HEK293 (cell line): Measurements from ENCODE around the gene PLB1.

Experiments used
- CTCF ChIA-PET: fragments of 350-600 bp; formaldehyde crosslinking; extraction: SDS; loops from one replicate; lab custom pipeline; 2021; ENCODE audit warnings: antibody characterized with exemption; lab: Yijun Ruan, JAX
- POLR2A ChIA-PET: fragments of 300-600 bp; formaldehyde crosslinking; extraction: SDS; loops from one replicate; lab custom pipeline; 2020; ENCODE audit warnings: antibody characterized with exemption, inconsistent platforms; lab: Yijun Ruan, JAX
- H3K27ac ChIP-seq: fragments of 200-500 bp; sonication (Bioruptor generic); 2 replicates; pipeline ENCODE4 v1.5.1; 2014; ENCODE audit warnings: low read depth, low read length, control low read depth, inconsistent platforms; ENCODE audit errors: extremely low read depth
- H3K36me3 ChIP-seq, 2 experiments: fragments of 200-500 bp in 1 of 2; sonication (Bioruptor generic) in 1 of 2; 1 replicate in 1 of 2; 2 replicates in 1 of 2; pipeline ENCODE4 v1.5.1; 2014 to 2017; ENCODE audit warnings: inconsistent platforms in 2 of 2, low read length in 2 of 2; ENCODE audit not compliant: control insufficient read depth in 2 of 2, insufficient read depth in 1 of 2
- H3K4me1 ChIP-seq: fragments of 200-500 bp; sonication (Bioruptor generic); 2 replicates; pipeline ENCODE4 v1.5.1; 2014; ENCODE audit warnings: mild to moderate bottlenecking, low read length, inconsistent platforms; ENCODE audit not compliant: control insufficient read depth, insufficient read depth
- H3K4me3 ChIP-seq: 2 replicates; pipeline ENCODE4 v1.5.1; 2011; ENCODE audit warnings: low read depth, mild to moderate bottlenecking, control low read depth, low read length, moderate library complexity
- H3K9me3 ChIP-seq: fragments of 200-500 bp; sonication (Bioruptor generic); 2 replicates; pipeline ENCODE4 v1.5.1; 2014; ENCODE audit warnings: low read depth, low read length, inconsistent platforms; ENCODE audit not compliant: control insufficient read depth, insufficient read depth
- BCL11A ChIP-seq: fragments of 450-650 bp; formaldehyde crosslinking; IDR thresholded peaks from 2 replicates; pipeline ENCODE4 v1.5.1; 2016; ENCODE audit warnings: low read depth, missing biosample characterization, missing genetic modification characterization
- HOXD13 ChIP-seq: sonication (generic); formaldehyde crosslinking; IDR thresholded peaks from 2 replicates; pipeline ENCODE4 v1.8.0; 2022; ENCODE audit warnings: missing genetic modification reagents, borderline replicate concordance
- KLF10 ChIP-seq: fragments of 450-650 bp; IDR thresholded peaks from 2 replicates; pipeline ENCODE4 v1.5.1; 2018; ENCODE audit warnings: missing biosample characterization, mild to moderate bottlenecking, missing genetic modification characterization
- OSR2 ChIP-seq: fragments of 450-650 bp; formaldehyde crosslinking; IDR thresholded peaks from 2 replicates; pipeline ENCODE4 v1.5.1; 2016; ENCODE audit warnings: missing biosample characterization, missing genetic modification characterization
- REPIN1 ChIP-seq: fragments of 450-650 bp; formaldehyde crosslinking; IDR thresholded peaks from 2 replicates; pipeline ENCODE4 v1.5.1; 2017; ENCODE audit warnings: missing biosample characterization, missing genetic modification characterization, low read depth
- SETDB1 ChIP-seq: IDR thresholded peaks from one replicate; pipeline ENCODE4 v1.6.1; 2017; ENCODE audit warnings: mild to moderate bottlenecking, low read length, moderate library complexity, mixed read lengths; ENCODE audit not compliant: insufficient read length
- ZBTB1 ChIP-seq: fragments of 450-650 bp; formaldehyde crosslinking; IDR thresholded peaks from 2 replicates; pipeline ENCODE4 v1.5.1; 2016; ENCODE audit warnings: missing biosample characterization, missing genetic modification characterization
- ZBTB17 ChIP-seq: fragments of 450-650 bp; formaldehyde crosslinking; IDR thresholded peaks from 2 replicates; pipeline ENCODE4 v1.5.1; 2016; ENCODE audit warnings: missing biosample characterization, missing genetic modification characterization
- ZBTB20 ChIP-seq: fragments of 450-650 bp; formaldehyde crosslinking; IDR thresholded peaks from 2 replicates; pipeline ENCODE4 v1.5.1; 2016; ENCODE audit warnings: missing biosample characterization, missing genetic modification characterization
- ZNF112 ChIP-seq: fragments of 450-650 bp; formaldehyde crosslinking; IDR thresholded peaks from 2 replicates; pipeline ENCODE4 v1.5.0; 2017; ENCODE audit warnings: missing biosample characterization, missing genetic modification characterization
- ZNF114 ChIP-seq: fragments of 450-650 bp; formaldehyde crosslinking; IDR thresholded peaks from 2 replicates; pipeline ENCODE4 v1.5.0; 2017; ENCODE audit warnings: missing biosample characterization, missing genetic modification characterization
- ZNF169 ChIP-seq: fragments of 450-650 bp; formaldehyde crosslinking; IDR thresholded peaks from 2 replicates; pipeline ENCODE4 v1.5.1; 2016; ENCODE audit warnings: missing biosample characterization, missing genetic modification characterization
- ZNF248 ChIP-seq: fragments of 450-650 bp; formaldehyde crosslinking; IDR thresholded peaks from 2 replicates; pipeline ENCODE4 v1.5.1; 2017; ENCODE audit warnings: missing biosample characterization, missing genetic modification characterization
- ZNF266 ChIP-seq: fragments of 450-650 bp; formaldehyde crosslinking; IDR thresholded peaks from 2 replicates; pipeline ENCODE4 v1.5.1; 2016; ENCODE audit warnings: missing biosample characterization, missing genetic modification characterization, low read depth
- ZNF311 ChIP-seq: fragments of 450-650 bp; formaldehyde crosslinking; IDR thresholded peaks from 2 replicates; pipeline ENCODE4 v1.5.1; 2017; ENCODE audit warnings: missing biosample characterization, missing genetic modification characterization, borderline replicate concordance
- ZNF354C ChIP-seq: fragments of 450-650 bp; formaldehyde crosslinking; IDR thresholded peaks from 2 replicates; pipeline ENCODE4 v1.5.1; 2016; ENCODE audit warnings: missing biosample characterization, missing genetic modification characterization, low read depth, borderline replicate concordance
- ZNF394 ChIP-seq: fragments of 450-650 bp; formaldehyde crosslinking; IDR thresholded peaks from 2 replicates; pipeline ENCODE4 v1.5.1; 2016; ENCODE audit warnings: missing biosample characterization, missing genetic modification characterization, mild to moderate bottlenecking, moderate library complexity, borderline replicate concordance
- ZNF404 ChIP-seq: fragments of 450-650 bp; formaldehyde crosslinking; IDR thresholded peaks from 2 replicates; pipeline ENCODE4 v1.5.1; 2017; ENCODE audit warnings: missing biosample characterization, missing genetic modification characterization
- ZNF416 ChIP-seq: fragments of 450-650 bp; formaldehyde crosslinking; IDR thresholded peaks from 2 replicates; pipeline ENCODE4 v1.5.1; 2016; ENCODE audit warnings: missing biosample characterization, missing genetic modification characterization
- ZNF473 ChIP-seq: fragments of 450-650 bp; formaldehyde crosslinking; IDR thresholded peaks from 2 replicates; pipeline ENCODE4 v1.5.1; 2017; ENCODE audit warnings: missing biosample characterization, missing genetic modification characterization
- ZNF514 ChIP-seq: fragments of 450-650 bp; formaldehyde crosslinking; IDR thresholded peaks from 2 replicates; pipeline ENCODE4 v1.5.1; 2016; ENCODE audit warnings: missing biosample characterization, missing genetic modification characterization
- ZNF521 ChIP-seq: fragments of 450-650 bp; formaldehyde crosslinking; IDR thresholded peaks from 2 replicates; pipeline ENCODE4 v1.5.1; 2017; ENCODE audit warnings: missing biosample characterization, mild to moderate bottlenecking, missing genetic modification characterization
- ZNF571 ChIP-seq: fragments of 450-650 bp; formaldehyde crosslinking; IDR thresholded peaks from 2 replicates; pipeline ENCODE4 v1.5.0; 2017; ENCODE audit warnings: missing biosample characterization, missing genetic modification characterization
- ZNF596 ChIP-seq: fragments of 450-650 bp; IDR thresholded peaks from 2 replicates; pipeline ENCODE4 v1.5.0; 2018; ENCODE audit warnings: missing biosample characterization, mild to moderate bottlenecking, missing genetic modification characterization, moderate library complexity
- ZNF654 ChIP-seq: fragments of 450-650 bp; formaldehyde crosslinking; IDR thresholded peaks from 2 replicates; pipeline ENCODE4 v1.5.1; 2016; ENCODE audit warnings: low read depth, missing biosample characterization, missing genetic modification characterization
- ZNF658 ChIP-seq: fragments of 450-650 bp; formaldehyde crosslinking; IDR thresholded peaks from 2 replicates; pipeline ENCODE4; 2016; ENCODE audit warnings: missing biosample characterization, missing genetic modification characterization
- ZNF664 ChIP-seq: fragments of 450-650 bp; formaldehyde crosslinking; IDR thresholded peaks from 2 replicates; pipeline ENCODE4 v1.5.1; 2016; ENCODE audit warnings: missing biosample characterization, missing genetic modification characterization
- ZNF692 ChIP-seq: fragments of 450-650 bp; formaldehyde crosslinking; IDR thresholded peaks from 2 replicates; pipeline ENCODE4 v1.5.1; 2016; ENCODE audit warnings: missing biosample characterization, missing genetic modification characterization
- ZNF768 ChIP-seq: fragments of 450-650 bp; formaldehyde crosslinking; IDR thresholded peaks from 2 replicates; pipeline ENCODE4 v1.5.1; 2018; ENCODE audit warnings: missing biosample characterization, mild to moderate bottlenecking, missing genetic modification characterization
- ZNF776 ChIP-seq: fragments of 450-650 bp; formaldehyde crosslinking; IDR thresholded peaks from 2 replicates; pipeline ENCODE4 v1.5.0; 2017; ENCODE audit warnings: missing biosample characterization, missing genetic modification characterization, borderline replicate concordance
- ZNF843 ChIP-seq: fragments of 450-650 bp; formaldehyde crosslinking; IDR thresholded peaks from 2 replicates; pipeline ENCODE4 v1.5.1; 2016; ENCODE audit warnings: missing biosample characterization, missing genetic modification characterization
- TF ChIP-seq, protein P1 (sequence below): fragments of 450-650 bp; formaldehyde crosslinking; IDR thresholded peaks from 2 replicates; pipeline ENCODE4 v1.5.1; 2016; ENCODE audit warnings: missing biosample characterization, missing genetic modification characterization
- TF ChIP-seq, protein P2 (sequence below): fragments of 450-650 bp; formaldehyde crosslinking; IDR thresholded peaks from 2 replicates; pipeline ENCODE4 v1.5.1; 2016; ENCODE audit warnings: missing biosample characterization, missing genetic modification characterization

Gene PLB1

GRCh38 chr2:28449488-28450395 is 46.1 kb upstream of the PLB1 start:
- Histone ChIP-seq H3K36me3 (no peaks in the 10 kb centered on the region), H3K9me3 (no peaks in the 10 kb centered on the region), H3K4me1 (peaks cover 3% of the 10 kb centered on the region; the same call in 1 of the 2 replicates), H3K4me3 (no peak overlapping the region), H3K27ac (peak overlapping the region; percentile 22; the same call in 1 of the 2 replicates)
- POLR2A ChIA-PET, result interaction anchor here (0.7 kb wide), 1 partner anchor 12 kb away, joined by 4 read pairs; no protein-coding TSS in a partner anchor
- CTCF ChIA-PET, result interaction anchor here (0.6 to 1.9 kb wide), 4 partner anchors 203 to 746 kb away, joined by 3 to 6 read pairs (median 4); no protein-coding TSS in a partner anchor
- TF ChIP-seq ZNF658 (tag by site-specific recombination) (no peak), BCL11A (tag by site-specific recombination) (no peak), ZNF416 (no peak), ZNF394 (tag by site-specific recombination) (no peak), ZNF112 (no peak), ZNF404 (tag by site-specific recombination) (no peak), ZNF654 (tag by site-specific recombination) (no peak), ZNF248 (tag by site-specific recombination) (no peak), KLF10 (no peak), ZNF521 (tag by site-specific recombination) (no peak), ZNF571 (no peak), SETDB1 (no peak), HOXD13 (CRISPR knock-in tag) (no peak), ZNF354C (tag by site-specific recombination) (no peak), OSR2 (tag by site-specific recombination) (peak; percentile 70), ZNF692 (tag by site-specific recombination) (peak; percentile 90), REPIN1 (tag by site-specific recombination) (no peak), ZNF843 (tag by site-specific recombination) (no peak), ZNF514 (tag by site-specific recombination) (no peak), ZNF768 (tag by site-specific recombination) (no peak), ZNF114 (tag by site-specific recombination) (no peak), ZNF266 (tag by site-specific recombination) (no peak), ZNF473 (tag by site-specific recombination) (no peak), ZNF664 (tag by site-specific recombination) (peak; percentile 82), ZNF596 (tag by site-specific recombination) (no peak), ZBTB20 (tag by site-specific recombination) (0 out of 2 replicates have a peak, but pooled peaks have one; percentile 17), ZBTB1 (no peak), ZNF776 (tag by site-specific recombination) (no peak), ZBTB17 (no peak), ZNF311 (no peak), ZNF169 (tag by site-specific recombination) (no peak)
- TF ChIP-seq, protein P1, sequence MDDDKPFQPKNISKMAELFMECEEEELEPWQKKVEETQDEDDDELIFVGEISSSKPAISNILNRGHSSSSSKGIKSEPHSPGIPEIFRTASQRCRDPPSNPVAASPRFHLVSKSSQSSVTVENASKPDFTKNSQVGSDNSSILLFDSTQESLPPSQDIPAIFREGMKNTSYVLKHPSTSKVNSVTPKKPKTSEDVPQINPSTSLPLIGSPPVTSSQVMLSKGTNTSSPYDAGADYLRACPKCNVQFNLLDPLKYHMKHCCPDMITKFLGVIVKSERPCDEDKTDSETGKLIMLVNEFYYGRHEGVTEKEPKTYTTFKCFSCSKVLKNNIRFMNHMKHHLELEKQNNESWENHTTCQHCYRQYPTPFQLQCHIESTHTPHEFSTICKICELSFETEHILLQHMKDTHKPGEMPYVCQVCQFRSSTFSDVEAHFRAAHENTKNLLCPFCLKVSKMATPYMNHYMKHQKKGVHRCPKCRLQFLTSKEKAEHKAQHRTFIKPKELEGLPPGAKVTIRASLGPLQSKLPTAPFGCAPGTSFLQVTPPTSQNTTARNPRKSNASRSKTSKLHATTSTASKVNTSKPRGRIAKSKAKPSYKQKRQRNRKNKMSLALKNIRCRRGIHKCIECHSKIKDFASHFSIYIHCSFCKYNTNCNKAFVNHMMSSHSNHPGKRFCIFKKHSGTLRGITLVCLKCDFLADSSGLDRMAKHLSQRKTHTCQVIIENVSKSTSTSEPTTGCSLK, result no peak
- TF ChIP-seq, protein P2, sequence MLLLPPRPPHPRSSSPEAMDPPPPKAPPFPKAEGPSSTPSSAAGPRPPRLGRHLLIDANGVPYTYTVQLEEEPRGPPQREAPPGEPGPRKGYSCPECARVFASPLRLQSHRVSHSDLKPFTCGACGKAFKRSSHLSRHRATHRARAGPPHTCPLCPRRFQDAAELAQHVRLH, result no peak
